GM06990 (cell line): ENCODE results near the gene EFEMP2.

ENCODE experiments used
- DNase-seq: peaks from one replicate; pipeline ENCODE4 v3.0.0-alpha.2; 2011; ENCODE audit not compliant: insufficient read length; ENCODE audit errors: extremely low read depth
- H3K27me3 ChIP-seq: replicated peaks from 2 replicates; pipeline ENCODE4 v1.6.0; 2011; ENCODE audit warnings: low read length; ENCODE audit not compliant: control insufficient read depth, insufficient read depth
- H3K36me3 ChIP-seq: 2 replicates; pipeline ENCODE4 v1.5.1; 2011; ENCODE audit warnings: low read length; ENCODE audit not compliant: control insufficient read depth, insufficient read depth
- H3K4me3 ChIP-seq: replicated peaks from 2 replicates; pipeline ENCODE4 v1.5.1; 2011; ENCODE audit warnings: low read depth, mild to moderate bottlenecking, control low read depth, low read length
- TF ChIP-seq, protein P1 (sequence below): IDR thresholded peaks from 2 replicates; pipeline ENCODE4 v1.5.1; 2011; ENCODE audit warnings: low read length, control low read depth, mild to moderate bottlenecking, inconsistent platforms; ENCODE audit not compliant: insufficient read depth, poor library complexity, severe bottlenecking

Gene EFEMP2

DNA sequence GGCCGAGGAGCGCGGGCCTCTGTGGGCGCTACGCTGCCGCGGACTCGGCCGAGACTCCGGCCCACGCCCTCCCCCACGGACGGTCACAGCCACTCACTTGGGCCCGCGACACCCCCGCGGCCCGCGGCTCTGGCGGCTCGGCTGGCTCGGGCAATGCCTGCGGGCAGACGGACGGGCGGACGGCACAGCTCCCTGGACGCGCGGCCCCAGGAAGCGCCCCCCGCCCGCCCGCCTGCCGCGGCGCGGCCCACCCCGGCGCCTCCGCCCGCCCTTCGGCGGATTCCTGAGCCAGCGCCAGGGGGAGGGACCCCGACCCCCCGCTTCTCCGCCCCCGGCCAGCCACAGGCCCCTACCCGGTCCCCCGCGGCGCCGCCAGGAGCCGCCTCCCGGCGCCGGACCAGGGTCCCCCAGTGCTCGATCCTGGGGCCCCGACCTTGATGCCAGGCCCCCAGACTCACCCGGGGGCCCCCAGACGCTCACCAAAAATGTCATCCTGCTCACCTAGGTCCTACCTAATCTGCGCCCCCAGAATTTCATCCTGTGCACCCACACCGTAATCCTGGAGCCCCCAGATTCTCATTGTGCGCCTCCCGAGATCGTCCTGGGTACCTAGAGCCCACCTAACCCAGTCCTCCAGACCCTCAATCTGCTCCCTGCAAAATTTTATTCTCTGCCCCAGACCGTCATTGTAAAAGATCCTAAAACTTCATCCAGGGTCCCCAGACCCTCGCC is at the start of gene EFEMP2:
Gene EFEMP2 (minus strand): TSS at position 215 of the 732 bp plus-strand sequence. CDS start 446 bp downstream, outside the sequence.
- no peaks in the 10 kb centered on the region; the same call in 1 of the 2 replicates for H3K36me3 ChIP-seq
- peak within 1 kb of the TSS; percentile 64 for H3K4me3 ChIP-seq
- H3K27me3 ChIP-seq, result no peaks in the 10 kb centered on the region
- no peak for DNase-seq
- TF ChIP-seq, protein P1, sequence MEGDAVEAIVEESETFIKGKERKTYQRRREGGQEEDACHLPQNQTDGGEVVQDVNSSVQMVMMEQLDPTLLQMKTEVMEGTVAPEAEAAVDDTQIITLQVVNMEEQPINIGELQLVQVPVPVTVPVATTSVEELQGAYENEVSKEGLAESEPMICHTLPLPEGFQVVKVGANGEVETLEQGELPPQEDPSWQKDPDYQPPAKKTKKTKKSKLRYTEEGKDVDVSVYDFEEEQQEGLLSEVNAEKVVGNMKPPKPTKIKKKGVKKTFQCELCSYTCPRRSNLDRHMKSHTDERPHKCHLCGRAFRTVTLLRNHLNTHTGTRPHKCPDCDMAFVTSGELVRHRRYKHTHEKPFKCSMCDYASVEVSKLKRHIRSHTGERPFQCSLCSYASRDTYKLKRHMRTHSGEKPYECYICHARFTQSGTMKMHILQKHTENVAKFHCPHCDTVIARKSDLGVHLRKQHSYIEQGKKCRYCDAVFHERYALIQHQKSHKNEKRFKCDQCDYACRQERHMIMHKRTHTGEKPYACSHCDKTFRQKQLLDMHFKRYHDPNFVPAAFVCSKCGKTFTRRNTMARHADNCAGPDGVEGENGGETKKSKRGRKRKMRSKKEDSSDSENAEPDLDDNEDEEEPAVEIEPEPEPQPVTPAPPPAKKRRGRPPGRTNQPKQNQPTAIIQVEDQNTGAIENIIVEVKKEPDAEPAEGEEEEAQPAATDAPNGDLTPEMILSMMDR, result no peak

DNA sequence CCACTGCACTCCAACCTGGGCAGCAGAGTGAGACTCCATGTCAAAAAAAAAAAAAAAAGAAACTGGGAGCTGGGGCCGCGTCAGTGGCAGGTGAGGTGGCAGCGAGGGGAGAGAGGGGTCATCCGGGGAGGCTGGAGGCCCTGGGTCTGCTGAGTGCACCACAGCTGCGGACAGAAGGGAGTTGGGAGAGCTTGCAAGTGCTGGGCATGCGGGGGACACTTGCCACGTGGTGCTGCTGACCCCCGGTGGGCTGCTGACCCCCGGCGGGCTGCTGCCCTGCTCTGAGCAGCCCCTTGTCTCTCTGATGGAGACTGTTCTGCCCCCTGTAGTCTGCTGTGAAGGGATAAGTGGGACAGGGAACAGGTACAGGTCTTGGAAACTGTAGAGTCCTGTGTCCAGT is 49.3 kb upstream of the EFEMP2 start:
- TF ChIP-seq, protein P1, result no peak
- Histone ChIP-seq H3K36me3 (peaks cover 15% of the 10 kb centered on the region), H3K4me3 (no peak overlapping the region), H3K27me3 (no peaks in the 10 kb centered on the region)
- DNase-seq, result no peak

DNA sequence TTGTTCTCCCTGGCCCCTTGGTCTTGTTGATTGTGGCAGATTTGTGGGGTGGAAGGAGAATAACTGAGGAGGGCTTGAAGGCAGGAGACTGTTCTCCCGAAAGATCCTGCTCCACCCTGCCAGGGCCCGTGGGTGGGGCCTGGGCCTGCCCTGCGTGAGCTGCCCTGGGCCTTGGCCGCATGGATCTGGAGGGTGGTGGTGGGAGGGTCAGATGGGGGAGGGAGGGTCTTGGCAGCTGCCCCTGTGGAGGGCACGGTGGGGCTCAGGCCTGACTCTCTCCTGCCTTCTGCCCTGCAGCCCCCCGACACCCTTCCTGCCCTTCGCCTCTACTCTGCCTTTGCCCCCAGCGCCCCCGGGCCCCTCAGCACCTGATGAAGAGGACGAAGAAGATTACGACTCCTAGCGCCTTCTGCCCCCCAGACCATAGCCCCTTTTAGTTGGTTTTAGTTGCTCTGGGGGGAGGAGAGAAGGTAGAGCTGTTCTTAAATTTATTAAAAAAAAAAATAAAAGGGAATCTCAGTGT is 48.5 kb upstream of the EFEMP2 start:
- H3K4me3 ChIP-seq, result no peak overlapping the region; the same call in 1 of the 2 replicates
- H3K27me3 ChIP-seq, result no peaks in the 10 kb centered on the region
- H3K36me3 ChIP-seq, result peaks cover 15% of the 10 kb centered on the region
- TF ChIP-seq, protein P1, result no peak
- DNase-seq, result no peak

DNA sequence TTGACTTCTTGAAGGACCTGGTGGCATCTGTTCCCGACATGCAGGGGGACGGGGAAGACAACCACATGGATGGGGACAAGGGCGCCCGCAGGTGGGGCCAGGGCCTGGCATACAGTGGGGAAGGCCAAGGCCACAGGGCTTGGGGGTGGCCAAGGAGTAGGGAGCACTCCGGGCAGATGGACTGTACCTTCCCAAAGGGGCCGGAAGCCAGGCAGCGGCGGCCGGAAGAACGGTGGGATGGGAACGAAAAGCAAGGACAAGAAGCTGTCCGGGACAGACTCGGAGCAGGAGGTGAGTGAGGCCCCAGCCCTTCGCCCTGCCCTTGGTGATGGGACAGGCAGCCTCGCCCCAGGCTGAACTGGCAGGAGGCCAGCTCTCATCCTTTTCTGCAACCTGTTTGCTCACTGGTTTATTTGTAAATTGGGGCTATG is 47.8 kb upstream of the EFEMP2 start:
- Histone ChIP-seq H3K36me3 (peaks cover 15% of the 10 kb centered on the region), H3K4me3 (peak overlapping the region; percentile 74), H3K27me3 (no peaks in the 10 kb centered on the region)
- DNase-seq, result no peak
- TF ChIP-seq, protein P1, result no peak

DNA sequence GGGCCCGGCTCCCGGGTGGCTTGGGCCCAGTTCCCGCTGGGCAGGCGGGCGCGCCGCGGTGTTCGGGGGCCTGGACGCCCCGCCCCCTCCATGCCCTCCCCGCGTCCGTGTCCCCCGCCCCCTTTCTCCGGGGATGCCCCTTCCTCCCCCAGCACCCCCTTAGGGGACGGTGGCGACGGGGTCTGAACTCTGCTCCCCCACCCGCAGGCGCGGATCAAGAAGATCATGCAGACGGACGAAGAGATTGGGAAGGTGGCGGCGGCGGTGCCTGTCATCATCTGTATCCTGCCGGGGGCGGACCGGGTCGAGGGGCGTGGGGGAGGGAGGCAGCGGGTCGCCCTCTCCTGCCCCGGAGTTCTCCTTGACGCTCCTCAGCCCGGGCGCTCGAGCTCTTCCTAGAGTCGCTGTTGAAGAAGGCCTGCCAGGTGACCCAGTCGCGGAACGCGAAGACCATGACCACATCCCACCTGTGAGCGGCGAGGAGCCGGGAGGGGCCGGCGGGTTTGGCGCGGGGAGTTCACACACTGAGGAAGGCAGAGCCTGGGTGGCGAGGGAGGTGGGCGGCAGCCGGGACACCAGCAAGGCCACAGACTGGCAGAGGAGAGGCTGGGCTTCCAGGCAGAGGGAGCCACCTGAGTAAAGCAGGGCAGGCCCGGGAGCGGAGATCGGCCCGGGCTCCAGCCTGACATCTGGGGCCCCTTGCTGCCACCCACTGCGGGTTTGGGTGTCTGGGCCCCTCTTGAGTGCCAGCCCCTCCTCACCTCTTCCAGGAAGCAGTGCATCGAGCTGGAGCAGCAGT is 47.2 kb upstream of the EFEMP2 start:
- TF ChIP-seq, protein P1, result no peak
- Histone ChIP-seq H3K27me3 (no peaks in the 10 kb centered on the region), H3K4me3 (peak overlapping the region; percentile 74), H3K36me3 (peaks cover 15% of the 10 kb centered on the region)
- DNase-seq, result no peak
